Activated B cell treated with CpG ODN at 0.5 μM for 24 hours (primary cell): ENCODE results near the gene ESYT1. TPM values are rescaled to one million over a fixed set of nuclear protein-coding genes. Genes with fewer than 3 reads are reported as not detected.

Source experiments
- ATAC-seq: fragments of 200-7000 bp; cut with Tn5 transposase; one replicate; pipeline ENCODE4 v1.10.0; 2021; ENCODE audit warnings: low read depth, mild to moderate bottlenecking, moderate library complexity
- CTCF ChIA-PET: fragments of 350-600 bp; sonication (Branson Sonifier 250); formaldehyde crosslinking; loops from one replicate; lab custom pipeline; 2021; ENCODE audit warnings: antibody characterized with exemption; lab: Charles Lee
- POLR2A ChIA-PET: fragments of 350-600 bp; sonication (Branson Sonifier 250); formaldehyde crosslinking; loops from one replicate; lab custom pipeline; 2021; ENCODE audit warnings: antibody characterized with exemption; lab: Charles Lee
- DNase-seq: peaks from one replicate; pipeline ENCODE4 v3.0.0; 2022
- H3K27ac Mint-ChIP-seq: one replicate; pipeline ENCODE4 v1.8.0; 2020; ENCODE audit warnings: mixed read lengths
- H3K27me3 Mint-ChIP-seq: one replicate; pipeline ENCODE4 v1.8.0; 2021; ENCODE audit warnings: mixed read lengths
- H3K36me3 Mint-ChIP-seq: one replicate; pipeline ENCODE4 v1.8.0; 2021; ENCODE audit warnings: low read depth, mixed read lengths
- H3K4me1 Mint-ChIP-seq: one replicate; pipeline ENCODE4 v1.8.0; 2021; ENCODE audit warnings: mixed read lengths
- H3K4me3 Mint-ChIP-seq: one replicate; pipeline ENCODE4 v1.8.0; 2020; ENCODE audit warnings: mild to moderate bottlenecking, mixed read lengths
- H3K9me3 Mint-ChIP-seq: one replicate; pipeline ENCODE4 v1.8.0; 2020; ENCODE audit warnings: mixed read lengths
- intact Hi-C: fragments of 100-400 bp; cut with micrococcal nuclease; formaldehyde crosslinking; loops from one replicate; pipeline ENCODE4 v1.15.1; 2024
- total RNA-seq: library from RNA; stranded (reverse); gene quantifications from 2 replicates; pipeline ENCODE4 v1.2.3, GENCODE V29; 2022
- TF ChIP-seq, protein P1 (sequence below): fragments of 200-600 bp; IDR thresholded peaks from one replicate; pipeline ENCODE4 v1.8.0; 2022; ENCODE audit warnings: antibody characterized with exemption, mild to moderate bottlenecking

The ESYT1 gene
- total RNA-seq, 1 donor from 2014 or later, result 137 TPM

DNA sequence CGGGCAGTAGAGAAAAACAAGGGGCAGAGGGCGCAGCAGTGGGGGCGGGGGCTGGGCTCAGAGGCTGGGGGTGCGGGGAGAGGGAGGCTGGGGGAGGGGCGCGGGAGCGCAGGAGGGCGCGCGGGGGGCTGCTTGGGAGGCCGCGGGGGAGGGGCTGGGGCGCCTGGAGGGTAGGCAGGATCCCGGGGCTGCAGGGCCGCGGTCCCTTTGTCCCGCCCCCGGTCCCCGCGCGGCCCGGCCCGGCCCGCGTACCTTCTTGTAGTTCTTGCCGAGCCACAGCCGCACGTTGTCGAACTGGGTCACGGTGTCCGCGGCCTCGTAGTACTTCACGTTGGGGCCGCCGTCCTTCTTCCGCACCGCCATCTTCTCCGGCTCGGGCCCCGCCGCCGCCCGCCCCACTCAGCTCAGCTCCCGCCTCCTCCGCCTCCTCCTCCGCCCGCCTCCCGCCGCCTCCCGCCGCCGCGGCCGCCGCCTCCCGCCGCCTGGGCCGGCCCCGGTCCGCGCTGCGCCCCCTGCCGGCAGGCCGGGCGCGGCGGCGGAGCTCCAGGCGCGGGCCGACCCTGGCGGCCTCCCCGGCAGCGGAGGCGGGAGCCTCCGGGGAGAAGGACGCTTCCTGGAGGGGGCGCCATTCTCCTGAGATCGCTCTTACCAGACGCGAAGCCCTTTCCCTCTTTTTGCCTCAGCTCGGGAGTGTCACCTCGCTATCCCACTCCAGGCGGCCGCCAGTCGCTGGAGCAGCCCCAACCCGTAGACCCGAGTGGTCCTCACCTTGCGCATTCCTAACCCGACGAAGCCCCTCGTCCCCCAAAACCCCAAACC, 61.2 kb downstream of the ESYT1 start, which contains the start of gene SMARCC2:
Gene SMARCC2 (minus strand): TSS at position 385 of the 819 bp plus-strand sequence. CDS start 22 bp downstream, at position 363.
- Mint-ChIP-seq H3K4me3 (peak within 1 kb of the TSS; percentile 95), H3K9me3 (no peaks in the 10 kb centered on the region), H3K4me1 (peaks cover 43% of the 10 kb centered on the region), H3K27me3 (no peaks in the 10 kb centered on the region), H3K27ac (peak within 1 kb of the TSS; percentile 96), H3K36me3 (peaks cover 33% of the 10 kb centered on the region)
- ATAC-seq, result peak; percentile 81
- TF ChIP-seq, protein P1, sequence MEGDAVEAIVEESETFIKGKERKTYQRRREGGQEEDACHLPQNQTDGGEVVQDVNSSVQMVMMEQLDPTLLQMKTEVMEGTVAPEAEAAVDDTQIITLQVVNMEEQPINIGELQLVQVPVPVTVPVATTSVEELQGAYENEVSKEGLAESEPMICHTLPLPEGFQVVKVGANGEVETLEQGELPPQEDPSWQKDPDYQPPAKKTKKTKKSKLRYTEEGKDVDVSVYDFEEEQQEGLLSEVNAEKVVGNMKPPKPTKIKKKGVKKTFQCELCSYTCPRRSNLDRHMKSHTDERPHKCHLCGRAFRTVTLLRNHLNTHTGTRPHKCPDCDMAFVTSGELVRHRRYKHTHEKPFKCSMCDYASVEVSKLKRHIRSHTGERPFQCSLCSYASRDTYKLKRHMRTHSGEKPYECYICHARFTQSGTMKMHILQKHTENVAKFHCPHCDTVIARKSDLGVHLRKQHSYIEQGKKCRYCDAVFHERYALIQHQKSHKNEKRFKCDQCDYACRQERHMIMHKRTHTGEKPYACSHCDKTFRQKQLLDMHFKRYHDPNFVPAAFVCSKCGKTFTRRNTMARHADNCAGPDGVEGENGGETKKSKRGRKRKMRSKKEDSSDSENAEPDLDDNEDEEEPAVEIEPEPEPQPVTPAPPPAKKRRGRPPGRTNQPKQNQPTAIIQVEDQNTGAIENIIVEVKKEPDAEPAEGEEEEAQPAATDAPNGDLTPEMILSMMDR, result no peak
- intact Hi-C loops, result loop anchor here (1.0 kb wide), 3 partner anchors 63 to 193 kb away; no protein-coding TSS in a partner anchor
- POLR2A ChIA-PET, result interaction anchor here (0.6 to 5.7 kb wide), 44 partner anchors 9 to 499 kb away, joined by 3 to 116 read pairs (median 5); partner anchors contain the start of genes ANKRD52, BLOC1S1, CNPY2 and COQ10A
- CTCF ChIA-PET, result interaction anchor here (0.5 to 6.4 kb wide), 33 partner anchors 8 to 1394 kb away, joined by 3 to 80 read pairs (median 4); partner anchors contain the start of genes COQ10A, ESYT1, MYL6 and RNF41
- DNase-seq, result peak; percentile 82

GRCh38 chr12:56189918-56190694, 62.0 kb downstream of the ESYT1 start:
- ChIA-PET POLR2A (interaction anchor here (0.6 to 5.7 kb wide), 42 partner anchors 9 to 498 kb away, joined by 3 to 116 read pairs (median 6); partner anchors contain the start of genes ANKRD52, BLOC1S1, CNPY2 and COQ10A), CTCF (interaction anchor here (0.5 to 6.4 kb wide), 29 partner anchors 7 to 1393 kb away, joined by 3 to 80 read pairs (median 4); partner anchors contain the start of genes COQ10A, ESYT1, MYL6 and RNF41)
- intact Hi-C loops, result loop anchor here (1.0 kb wide), 6 partner anchors 32 to 452 kb away; partner anchors contain the start of gene MYL6
- H3K36me3 Mint-ChIP-seq, result peaks cover 25% of the 10 kb centered on the region
- DNase-seq (peak; percentile 72), ATAC-seq (peak; percentile 38)
- TF ChIP-seq, protein P1, result no peak
- H3K4me1 Mint-ChIP-seq, result peaks cover 43% of the 10 kb centered on the region
- peak overlapping the region; percentile 95 for H3K4me3 Mint-ChIP-seq
- no peaks in the 10 kb centered on the region for H3K27me3 Mint-ChIP-seq
- peak overlapping the region; percentile 96 for H3K27ac Mint-ChIP-seq
- no peaks in the 10 kb centered on the region for H3K9me3 Mint-ChIP-seq

DNA sequence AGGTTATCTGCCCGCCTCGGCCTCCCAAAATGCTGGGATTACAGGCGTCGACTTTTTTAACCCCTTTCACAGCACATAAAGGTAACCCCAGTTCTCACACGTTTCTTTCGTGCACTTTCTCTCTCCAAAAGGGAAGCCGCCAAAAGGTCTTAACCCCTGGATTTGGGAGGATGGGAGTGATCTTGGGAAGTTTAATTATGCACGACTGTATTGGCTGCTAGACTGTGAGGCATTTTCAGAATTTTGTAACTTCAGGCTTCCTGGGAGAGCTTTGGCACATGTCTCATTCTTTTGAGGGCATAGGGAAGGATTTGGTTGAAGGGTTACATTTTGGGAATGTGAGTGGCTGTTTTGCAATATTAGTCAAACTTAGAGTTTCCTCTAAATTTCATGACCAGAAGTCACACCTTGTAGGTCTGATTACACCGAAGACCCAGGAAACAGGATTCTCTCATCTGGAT, 62.7 kb downstream of the ESYT1 start:
- ATAC-seq (no peak), DNase-seq (no peak)
- peaks cover 43% of the 10 kb centered on the region for H3K4me1 Mint-ChIP-seq
- TF ChIP-seq, protein P1, result no peak
- CTCF ChIA-PET, result interaction anchor here (3.8 to 6.4 kb wide), 4 partner anchors 16 to 71 kb away, joined by 36 to 80 read pairs (median 50); partner anchors contain the start of genes ESYT1, RNF41 and ZC3H10
- peaks cover 23% of the 10 kb centered on the region for H3K36me3 Mint-ChIP-seq
- H3K27ac Mint-ChIP-seq, result peak overlapping the region; percentile 96
- POLR2A ChIA-PET, result interaction anchor here (0.7 to 5.7 kb wide), 10 partner anchors 9 to 452 kb away, joined by 3 to 116 read pairs (median 16); partner anchors contain the start of genes ANKRD52, COQ10A, ESYT1 and MYL6
- no peaks in the 10 kb centered on the region for H3K9me3 Mint-ChIP-seq
- intact Hi-C loops, result loop anchor here (1.0 kb wide), 3 partner anchors 32 to 452 kb away; partner anchors contain the start of gene MYL6
- peak overlapping the region; percentile 95 for H3K4me3 Mint-ChIP-seq
- H3K27me3 Mint-ChIP-seq, result no peaks in the 10 kb centered on the region

- TF ChIP-seq, protein P1, result no peak
- no peak for DNase-seq
- no peaks in the 10 kb centered on the region for H3K9me3 Mint-ChIP-seq
- no peaks in the 10 kb centered on the region for H3K27me3 Mint-ChIP-seq
- H3K4me1 Mint-ChIP-seq, result peaks cover 33% of the 10 kb centered on the region
- no peak overlapping the region for H3K4me3 Mint-ChIP-seq
- ATAC-seq, result no peak
- H3K27ac Mint-ChIP-seq, result peak overlapping the region; percentile 43
- ChIA-PET POLR2A (interaction anchor here (0.6 to 5.7 kb wide), 4 partner anchors 29 to 137 kb away, joined by 4 to 83 read pairs (median 8); partner anchors contain the start of genes ANKRD52 and RNF41), CTCF (interaction anchor here (1.1 to 6.4 kb wide), 11 partner anchors 14 to 311 kb away, joined by 3 to 40 read pairs (median 7); partner anchors contain the start of genes ANKRD52, COQ10A and RNF41)
- H3K36me3 Mint-ChIP-seq, result peaks cover 11% of the 10 kb centered on the region
- intact Hi-C loops, result no loop called here
Observed at GRCh38 chr12:56192582-56192981, 64.5 kb downstream of the ESYT1 start.
